Hypothalamus (tissue), 51 donors: ENCODE data around the gene ADAMTSL3.
"Not testable (repeated sequence)": the region's sequence is repeated elsewhere in the genome, so short reads cannot be mapped to it uniquely, and the experiment has no call there.

Source experiments
- DNase-seq, 51 donors: peaks; one replicate each; lab custom pipeline; 2025; lab: John Stamatoyannopoulos, UW

Gene ADAMTSL3

DNA sequence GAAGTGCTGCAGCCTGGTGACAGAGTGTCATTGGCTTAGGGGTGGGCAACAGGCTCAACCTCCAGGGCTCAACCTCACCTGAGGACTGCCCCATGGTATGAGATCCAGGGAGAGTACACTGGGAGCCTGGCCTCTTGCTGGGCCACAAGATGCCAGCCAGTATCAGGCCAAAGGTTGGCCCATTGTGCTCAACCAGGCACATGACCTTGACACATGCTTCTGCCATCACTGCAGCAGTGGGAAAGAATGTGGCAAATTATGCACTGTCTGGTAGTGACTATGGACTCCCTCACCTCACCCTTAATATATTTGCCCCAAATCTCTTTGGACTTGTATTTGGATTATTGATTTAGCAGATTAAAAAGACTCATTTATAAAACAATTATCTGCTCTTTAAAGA lies 347.7 kb downstream of the ADAMTSL3 start:
- DNase-seq, result no peak

DNA sequence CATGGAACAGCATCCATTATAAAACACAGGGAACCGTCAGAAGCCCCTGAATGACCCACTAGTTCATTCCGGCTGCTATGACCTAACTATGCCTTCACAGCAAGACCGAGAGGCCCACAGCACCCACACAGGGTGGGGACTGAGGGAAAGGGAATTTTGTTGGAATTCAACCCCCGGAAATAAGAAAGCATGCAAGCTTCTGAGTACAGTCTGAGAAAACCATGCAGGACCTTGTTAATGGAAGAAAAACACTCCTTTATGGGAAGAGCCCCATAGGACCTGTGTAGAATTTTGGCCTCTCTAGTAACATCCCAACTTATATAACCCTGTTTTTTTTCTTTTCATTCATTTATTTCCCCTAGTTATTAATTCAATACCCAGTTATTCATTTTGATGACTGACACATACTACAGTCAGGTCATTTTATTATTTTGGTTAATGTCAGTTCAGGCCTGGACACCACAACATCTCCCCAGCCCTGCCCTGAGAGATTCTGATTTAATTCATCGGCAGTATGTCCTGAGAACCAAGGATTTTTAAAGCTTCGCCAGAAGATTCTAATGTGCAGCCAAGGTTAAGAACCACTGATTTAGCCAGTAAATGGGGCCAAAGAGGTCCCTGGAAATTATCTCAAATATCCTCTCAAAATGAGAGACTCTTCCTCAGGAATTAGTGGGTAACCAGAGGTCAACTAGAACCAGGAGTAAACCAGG lies 350.0 kb downstream of the ADAMTSL3 start:
- no peak for DNase-seq

DNA sequence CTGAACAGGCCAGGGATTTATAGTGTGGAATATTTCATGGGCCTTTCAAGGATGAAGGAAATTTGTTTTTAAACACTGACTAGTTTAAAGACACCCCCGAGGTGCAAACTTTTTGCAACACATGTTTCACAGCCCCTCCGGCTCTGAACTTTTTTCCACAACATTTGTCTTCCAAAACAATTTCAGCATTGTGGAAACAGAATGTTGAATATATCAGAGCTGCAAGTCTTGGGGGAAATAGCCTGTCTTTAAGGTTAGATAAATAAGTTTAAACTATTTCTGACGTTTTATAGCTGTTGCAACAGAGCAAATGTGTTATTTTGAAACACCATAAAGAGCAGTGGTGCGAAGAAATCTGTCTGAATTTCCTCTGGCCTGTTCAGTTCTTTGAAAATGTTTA lies 352.5 kb downstream of the ADAMTSL3 start:
- no peak for DNase-seq

DNA sequence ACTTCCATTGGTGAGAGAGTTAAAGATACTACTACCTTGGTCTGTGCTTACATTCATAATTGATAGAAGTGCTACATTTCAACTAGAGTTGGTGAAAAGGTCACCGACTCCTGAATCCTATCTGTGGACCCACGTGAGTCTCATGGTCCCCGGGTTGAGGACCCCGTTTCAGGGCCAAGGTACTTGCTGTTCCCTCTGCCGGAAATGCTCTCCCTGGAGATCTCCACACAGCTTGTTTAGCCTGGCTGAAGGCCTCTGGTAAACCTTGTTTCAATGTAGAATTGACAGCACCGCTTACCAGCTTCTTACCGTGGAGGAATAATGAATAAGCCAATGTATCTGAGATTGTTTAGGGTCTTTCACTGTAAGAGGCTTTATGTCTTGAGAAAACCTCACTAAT lies 355.7 kb downstream of the ADAMTSL3 start:
- no peak for DNase-seq

DNA sequence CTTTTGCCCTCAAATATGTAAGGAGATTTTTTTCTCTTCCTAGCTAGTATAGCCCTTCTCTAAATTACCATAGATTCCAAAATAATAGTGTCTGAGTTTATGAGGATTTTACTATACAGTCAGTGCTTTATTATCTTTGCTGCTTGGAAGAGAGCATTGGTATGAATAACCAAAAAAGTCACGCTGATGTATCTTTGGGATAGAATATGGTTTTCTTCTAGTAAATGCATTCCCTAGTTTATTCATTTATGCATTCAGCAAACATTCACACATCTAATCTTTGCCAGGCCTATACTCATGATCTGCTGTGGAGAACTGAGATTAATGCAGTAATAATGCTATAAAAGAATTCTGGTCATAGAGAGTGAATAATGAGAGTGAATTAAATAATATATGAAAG lies 356.3 kb downstream of the ADAMTSL3 start:
- DNase-seq, result no peak

DNA sequence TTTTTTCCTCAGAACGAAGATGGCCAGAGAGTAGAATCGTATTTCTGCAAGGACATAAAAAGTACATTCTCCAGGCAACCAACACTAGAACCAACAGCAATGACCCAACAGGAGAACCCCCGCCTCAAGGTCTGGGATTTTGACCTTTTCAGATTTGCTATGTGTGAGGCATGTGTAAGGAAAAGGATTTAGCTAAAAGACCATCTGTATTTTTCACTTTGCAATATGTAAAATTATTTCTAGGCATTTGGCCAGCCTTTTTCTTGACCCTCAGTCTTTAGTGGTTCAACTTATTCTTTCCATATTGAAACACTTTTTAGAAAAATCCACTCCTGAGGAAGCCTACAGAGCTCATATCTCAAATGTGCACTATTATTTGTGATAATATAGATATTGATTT lies 362.4 kb downstream of the ADAMTSL3 start:
- DNase-seq, result no peak

DNA sequence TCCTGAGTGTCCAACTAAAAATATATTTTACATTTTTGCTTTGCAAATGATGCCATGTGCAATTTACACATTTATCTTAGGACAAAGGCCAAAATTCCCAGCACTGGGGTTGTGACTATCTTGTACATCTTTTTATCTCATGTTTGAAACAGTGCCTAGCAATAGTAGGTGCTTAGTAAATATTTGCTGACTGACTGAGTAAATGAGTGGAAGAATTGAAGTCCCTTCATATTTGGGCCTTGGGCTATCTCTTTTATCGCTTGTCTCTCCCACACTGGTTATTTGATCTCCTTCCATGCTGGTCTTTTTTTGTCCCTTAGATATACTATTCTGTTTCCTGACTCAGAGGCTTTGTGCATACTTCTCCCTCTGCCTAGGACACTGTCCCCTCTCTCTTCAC lies 368.6 kb downstream of the ADAMTSL3 start:
- no peak for DNase-seq

DNA sequence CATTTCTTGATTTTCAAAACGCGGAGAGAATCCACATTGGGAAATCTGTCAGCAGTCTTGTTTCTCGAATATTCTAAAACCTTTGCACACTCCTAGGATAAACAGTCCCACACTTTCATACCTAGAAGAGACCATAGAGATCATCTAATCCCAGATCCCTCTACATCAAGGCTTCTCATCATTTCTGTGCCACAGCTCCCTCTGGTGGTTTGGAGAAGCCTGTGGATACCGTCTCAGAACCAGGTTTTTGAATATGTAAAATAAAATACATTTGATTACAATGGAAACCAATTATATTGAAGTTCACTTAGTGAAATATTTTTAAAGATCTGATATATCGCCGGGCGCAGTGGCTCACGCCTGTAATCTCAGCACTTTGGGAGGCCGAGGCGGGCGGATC lies 369.7 kb downstream of the ADAMTSL3 start:
- no peak for DNase-seq

DNA sequence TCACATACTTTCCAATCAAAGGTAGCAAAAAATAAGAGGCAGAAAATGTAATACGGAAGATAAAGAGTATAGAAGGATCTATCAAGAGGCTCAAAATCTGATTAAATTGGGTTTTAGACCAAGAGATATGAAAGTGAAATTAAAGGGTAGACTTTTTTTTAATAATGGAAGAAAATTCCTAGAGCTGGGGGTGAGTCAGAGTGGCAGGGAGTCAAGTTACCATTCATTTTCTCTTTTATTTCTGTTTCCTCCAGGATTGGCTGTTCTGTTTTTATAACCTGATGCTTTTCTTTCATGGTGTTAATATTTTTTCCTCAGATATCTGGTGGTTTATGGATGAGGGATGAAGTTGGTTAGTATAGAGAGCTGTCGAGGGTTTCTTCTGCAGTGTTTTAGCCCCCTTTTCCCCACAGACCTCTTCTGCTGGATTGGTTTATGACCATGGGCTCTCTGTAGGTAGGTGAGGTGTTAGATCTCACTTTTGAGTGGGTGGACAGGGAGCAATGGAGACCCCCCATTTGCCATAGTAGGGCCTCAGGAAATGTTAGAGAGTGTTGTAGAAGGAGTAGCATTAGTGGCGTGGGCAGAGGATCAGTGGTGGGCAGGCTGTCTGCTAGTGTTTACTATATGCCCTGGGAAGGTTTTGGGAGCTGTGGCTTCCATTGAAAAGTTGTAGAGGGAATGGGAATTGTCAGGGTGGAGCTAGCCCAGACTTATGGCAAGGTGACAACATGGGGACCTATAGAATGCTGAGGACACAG lies 380.1 kb downstream of the ADAMTSL3 start:
- no peak for DNase-seq

DNA sequence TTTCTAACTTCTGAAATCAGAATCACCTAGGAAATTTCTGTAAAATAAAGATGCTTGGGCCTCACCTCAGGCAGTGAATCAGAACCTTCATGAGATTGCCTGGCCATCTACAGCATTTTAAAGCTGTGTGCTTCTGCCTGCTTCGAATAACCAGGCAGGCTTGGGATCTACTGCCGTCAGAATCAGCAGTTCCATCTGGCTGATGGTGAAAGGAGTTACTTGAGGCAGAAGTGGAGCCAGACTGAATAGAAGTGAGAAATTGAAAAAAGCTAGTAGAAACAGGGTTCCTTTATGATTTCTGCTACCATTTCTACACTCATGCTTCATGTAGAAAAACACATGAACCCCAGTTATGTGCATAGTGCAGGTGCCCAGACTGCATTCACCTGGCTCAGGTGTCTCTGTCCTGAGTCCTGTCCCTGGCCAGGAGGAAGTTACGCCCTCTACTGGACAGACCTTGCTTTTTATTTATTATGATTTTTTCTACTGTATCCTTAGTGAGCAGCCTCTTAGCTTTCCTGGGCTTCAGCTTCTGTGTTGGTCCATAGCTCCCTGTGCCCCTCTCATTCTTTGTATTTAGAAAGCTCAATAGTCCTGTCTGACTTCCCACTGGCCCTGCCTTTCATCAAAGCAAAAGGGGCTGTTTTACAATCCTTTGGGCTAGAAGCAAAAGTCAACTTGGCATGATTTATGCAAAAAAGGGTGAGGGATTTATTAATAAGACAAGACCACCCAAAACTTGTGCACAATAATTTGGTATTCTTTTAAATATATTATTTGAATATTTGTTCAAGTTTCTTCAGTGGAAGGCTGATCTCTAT lies 380.9 kb downstream of the ADAMTSL3 start:
- no peak for DNase-seq

DNA sequence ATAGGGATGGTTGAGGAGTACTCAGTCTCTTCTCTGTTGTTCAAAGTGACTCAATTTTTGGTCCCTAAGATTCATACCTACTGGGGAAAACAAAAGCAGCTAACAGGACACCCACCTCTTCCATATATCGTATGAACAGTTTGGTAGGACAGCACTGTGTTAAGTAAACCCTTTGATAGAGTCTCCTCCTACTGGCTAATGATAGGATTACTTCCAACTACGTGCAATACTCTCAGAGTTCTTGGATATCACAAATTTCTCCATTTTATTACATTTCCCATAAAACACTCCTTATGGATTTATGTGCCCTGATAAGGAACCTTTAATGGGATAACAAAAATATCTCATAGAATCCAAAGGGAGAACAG lies 381.5 kb downstream of the ADAMTSL3 start:
- DNase-seq, result no peak

DNA sequence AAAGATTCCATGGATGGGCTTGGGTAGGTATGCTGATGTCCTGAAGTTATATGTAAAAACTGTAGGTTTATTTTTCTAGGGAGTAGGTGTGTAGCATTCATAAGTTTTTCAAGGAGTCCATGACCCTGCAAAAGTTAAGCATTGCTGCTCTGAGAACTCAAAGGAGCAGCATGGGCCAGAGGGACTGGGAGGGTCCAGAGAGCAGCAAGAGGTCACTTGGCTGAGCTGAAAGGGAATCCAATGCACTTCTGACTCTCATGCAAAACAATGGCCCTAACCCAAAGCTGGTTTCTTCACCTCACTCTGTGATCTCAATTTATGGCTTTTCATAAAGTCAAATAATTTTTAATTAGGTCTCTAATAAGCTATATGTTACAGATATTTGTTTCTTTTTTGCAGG lies 383.4 kb downstream of the ADAMTSL3 start:
- no peak for DNase-seq

DNA sequence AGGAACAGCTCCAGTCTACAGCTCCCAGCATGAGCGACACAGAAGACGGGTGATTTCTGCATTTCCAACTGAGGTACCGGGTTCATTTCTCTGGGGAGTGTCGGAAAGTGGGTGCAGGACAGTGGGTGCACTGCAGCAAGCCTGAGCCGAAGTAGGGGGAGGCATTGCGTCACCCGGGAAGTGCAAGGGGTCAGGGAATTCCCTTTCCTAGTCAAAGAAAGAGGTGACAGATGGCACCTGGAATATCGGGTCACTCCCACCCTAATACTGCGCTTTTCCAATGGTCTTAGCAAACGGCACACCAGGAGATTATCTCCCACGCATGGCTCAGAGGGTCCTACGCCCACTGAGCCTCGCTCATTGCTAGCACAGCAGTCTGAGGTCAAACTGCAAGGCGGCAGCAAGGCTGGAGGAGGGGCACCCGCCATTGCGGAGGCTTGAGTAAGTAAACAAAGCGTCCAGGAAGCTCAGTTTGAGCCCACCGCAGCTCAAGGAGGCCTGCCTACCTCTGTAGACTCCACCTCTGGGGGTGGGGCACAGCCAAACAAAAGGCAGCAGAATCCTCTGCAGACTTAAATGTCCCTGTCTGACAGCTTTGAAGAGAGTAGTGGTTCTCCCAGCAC lies 388.6 kb downstream of the ADAMTSL3 start:
- not testable (repeated sequence) for DNase-seq

DNA sequence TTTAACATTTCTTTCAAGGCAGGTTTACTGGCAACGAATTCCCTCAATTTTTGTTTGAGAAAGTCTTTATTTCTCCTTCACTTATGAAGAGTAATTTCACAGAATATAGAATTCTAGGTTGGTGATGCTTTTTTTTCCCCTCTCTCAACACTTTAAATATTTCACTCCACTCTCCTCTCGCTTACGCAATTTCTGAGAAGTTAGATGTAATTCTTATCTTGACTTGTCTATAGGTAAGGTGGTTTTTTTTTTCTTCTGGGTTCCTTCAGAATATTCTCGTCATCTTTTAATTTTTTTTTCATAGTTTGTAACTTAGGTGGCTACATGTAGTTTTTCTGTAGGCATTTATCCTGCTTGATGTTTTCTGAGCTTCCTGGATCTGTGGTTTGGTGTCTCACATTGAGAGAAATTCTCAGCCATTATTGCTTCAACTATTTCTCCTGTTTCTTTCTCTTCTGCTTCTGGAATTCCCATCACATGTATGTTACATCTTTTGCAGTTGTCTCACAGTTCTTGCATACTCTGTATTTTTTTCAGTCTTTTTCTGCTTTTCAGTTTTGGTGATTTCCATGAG lies 392.2 kb downstream of the ADAMTSL3 start:
- DNase-seq, result no peak

DNA sequence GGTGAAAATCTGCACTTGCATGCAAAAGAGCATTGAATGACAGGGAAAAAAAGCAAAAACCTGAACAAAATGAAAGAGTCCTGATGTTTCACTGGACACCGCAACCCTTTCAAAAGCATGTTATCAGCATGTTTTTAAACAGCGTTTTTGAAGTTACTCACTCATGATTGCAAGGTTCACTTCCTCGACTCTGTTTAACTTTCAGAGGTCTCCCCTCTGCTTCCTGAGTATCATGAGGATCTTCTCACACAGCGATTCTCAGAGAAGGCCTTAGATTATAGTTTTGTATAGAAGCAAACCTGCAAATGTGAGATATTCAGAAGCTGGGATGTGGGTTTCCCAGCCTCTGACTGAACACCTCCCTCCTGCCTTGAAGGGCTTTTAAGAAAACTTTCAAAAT lies 395.6 kb downstream of the ADAMTSL3 start:
- DNase-seq, result not testable (repeated sequence)

DNA sequence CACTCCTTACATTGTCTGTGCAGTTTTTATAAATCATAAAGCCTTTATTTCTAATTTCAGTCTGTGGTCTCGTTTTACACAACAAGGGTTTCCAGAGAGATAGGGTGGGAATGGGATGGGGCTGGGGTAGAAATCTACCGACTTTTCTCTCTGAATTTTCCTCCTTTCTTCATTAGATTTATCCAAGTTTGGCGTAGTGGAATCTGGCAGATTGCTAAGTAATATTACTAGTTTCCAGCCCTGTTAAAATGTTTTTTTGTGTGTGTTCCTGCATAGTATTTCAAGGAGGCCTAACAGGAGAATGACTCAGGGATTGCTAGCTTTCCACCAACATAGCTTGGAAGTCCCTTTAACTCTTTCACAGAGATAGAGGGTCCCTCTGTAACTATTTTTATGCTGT lies 396.2 kb downstream of the ADAMTSL3 start:
- no peak for DNase-seq

DNA sequence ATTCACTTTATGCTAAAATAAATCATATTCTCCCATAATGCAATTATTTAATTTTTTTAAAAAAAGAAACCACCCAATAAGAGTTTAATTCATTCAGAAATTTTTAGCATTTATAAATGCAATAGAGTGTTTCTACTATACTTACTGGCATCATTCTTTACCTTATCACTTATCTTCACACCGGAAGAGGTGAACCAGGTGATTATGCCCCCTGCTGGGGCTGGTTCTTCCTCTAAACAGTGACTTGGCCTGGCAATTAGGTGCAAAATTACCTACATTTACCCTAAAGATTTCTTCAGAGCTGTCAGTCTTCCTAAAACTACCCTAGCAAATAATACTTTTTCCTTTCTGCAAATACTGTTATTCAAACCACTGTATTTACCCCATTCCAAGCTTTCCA lies 397.2 kb downstream of the ADAMTSL3 start:
- not testable (repeated sequence) for DNase-seq

DNA sequence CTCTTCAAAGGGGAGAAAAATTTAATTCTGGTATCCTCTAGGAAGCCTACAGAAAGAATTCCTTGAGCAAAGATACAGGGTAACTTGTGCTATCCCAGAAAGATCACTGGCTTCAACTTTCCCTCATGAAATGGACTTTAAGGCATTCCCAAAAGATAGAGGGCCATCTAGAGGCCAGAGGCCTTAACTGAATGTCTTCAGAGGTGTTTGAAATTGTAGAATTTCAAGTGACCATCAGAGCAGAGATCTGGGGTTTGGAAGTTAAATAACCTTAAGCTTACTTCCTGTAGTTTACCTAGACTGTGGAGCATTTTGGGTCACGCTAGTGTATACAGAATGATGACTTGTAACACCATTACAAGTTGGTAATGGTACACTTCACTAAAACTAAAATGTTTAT lies 400.6 kb downstream of the ADAMTSL3 start:
- not testable (repeated sequence) for DNase-seq

DNA sequence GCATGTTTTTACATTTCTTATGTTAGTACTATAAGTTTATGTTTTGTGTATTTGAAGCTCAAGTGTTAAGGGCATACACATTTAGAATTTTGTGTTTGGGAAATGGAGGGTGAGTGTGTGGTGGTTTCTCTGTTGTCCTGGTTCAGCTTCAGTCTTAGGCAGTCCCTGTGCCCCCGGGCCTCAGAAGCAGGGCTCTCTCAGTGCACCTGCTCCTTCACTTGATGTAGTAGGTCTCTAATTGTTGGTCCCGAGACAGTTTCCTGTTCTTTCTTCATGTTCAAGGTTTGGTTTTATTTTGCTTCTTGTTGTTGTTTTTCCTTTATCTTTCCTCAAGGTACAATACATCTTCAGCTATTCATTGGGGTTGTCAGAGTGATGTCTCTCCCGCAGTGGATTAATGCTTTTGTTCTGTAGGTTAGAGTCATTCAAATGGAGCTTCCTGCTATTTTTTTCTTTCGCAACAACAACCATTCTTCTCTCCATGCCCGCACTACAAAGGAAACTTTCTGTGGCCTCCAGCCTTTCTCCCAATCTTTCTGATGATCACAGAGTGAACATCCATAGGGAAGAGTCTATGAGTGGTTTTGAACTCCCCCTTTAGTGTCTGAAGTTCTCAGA lies 403.9 kb downstream of the ADAMTSL3 start:
- no peak for DNase-seq

DNA sequence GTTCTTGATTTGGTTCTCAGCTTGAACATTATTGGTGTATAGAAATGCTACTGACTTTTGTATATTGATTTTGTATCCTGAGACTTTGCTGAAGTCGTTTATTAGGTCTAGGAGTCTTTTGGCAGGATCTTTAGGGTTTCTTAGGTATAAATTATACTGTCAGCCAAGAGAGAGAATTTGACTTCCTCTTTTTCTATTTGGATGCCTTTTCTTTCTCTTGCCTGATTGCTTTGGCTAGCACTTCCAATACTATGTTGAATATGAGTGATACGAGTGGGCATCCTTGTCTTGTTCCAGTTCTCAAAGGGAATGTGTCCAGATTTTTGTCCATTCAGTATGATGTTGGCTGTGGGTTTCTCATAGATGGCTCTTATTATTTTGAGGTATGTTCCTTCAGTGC lies 409.8 kb downstream of the ADAMTSL3 start:
- DNase-seq, result not testable (repeated sequence)
